ENCODE measurements around the gene SLC16A5.

SLC16A5 gene

GRCh38 chr17:75138519-75138918 is 50.8 kb downstream of the SLC16A5 start:
- Histone ChIP-seq H3K9ac (ENCODE audit: low read length) (no peak overlapping the region), H3K4me2 (ENCODE audit: low read length) (no peak overlapping the region), H2AFZ (ENCODE audit: low read length) (no peak overlapping the region), H3K9me2 (ENCODE audit: low read depth, low read length) (no peaks in the 10 kb centered on the region), H3K4me1 (ENCODE audit: insufficient read depth, low read length, severe bottlenecking) (peaks cover 4% of the 10 kb centered on the region), H3K27ac (ENCODE audit: low read depth, low read length, poor library complexity, severe bottlenecking) (no peak overlapping the region), H4K20me1 (ENCODE audit: insufficient read depth, low read length) (no peaks in the 10 kb centered on the region), H3K27me3 (ENCODE audit: insufficient read depth, low read length) (no peaks in the 10 kb centered on the region), H3K4me3 (ENCODE audit: low read depth, low read length, poor library complexity, severe bottlenecking) (no peak overlapping the region), H3K9me3 (ENCODE audit: low read length) (no peaks in the 10 kb centered on the region), H3K79me2 (ENCODE audit: insufficient read depth, low read length) (no peaks in the 10 kb centered on the region), H3K36me3 (ENCODE audit: insufficient read depth, low read length) (peaks cover 83% of the 10 kb centered on the region), H3F3A (ENCODE audit: insufficient read depth, low read length) (peaks cover 12% of the 10 kb centered on the region)
- no peak for TF ChIP-seq EZH2 (IDR thresholded peaks at IDR 0.05; ENCODE audit: borderline replicate concordance, low read length)
- TF ChIP-seq CTCF (IDR thresholded peaks at IDR 0.05; ENCODE audit: low read length) = no peak

- Histone ChIP-seq H3F3A (ENCODE audit: insufficient read depth, low read length) (no peaks in the 10 kb centered on the region), H3K9me3 (ENCODE audit: low read length) (no peaks in the 10 kb centered on the region), H3K27ac (ENCODE audit: low read depth, low read length, poor library complexity, severe bottlenecking) (no peak overlapping the region), H3K4me2 (ENCODE audit: low read length) (no peak overlapping the region), H3K79me2 (ENCODE audit: insufficient read depth, low read length) (no peaks in the 10 kb centered on the region), H3K9ac (ENCODE audit: low read length) (no peak overlapping the region), H2AFZ (ENCODE audit: low read length) (no peak overlapping the region), H3K27me3 (ENCODE audit: insufficient read depth, low read length) (no peaks in the 10 kb centered on the region), H3K9me2 (ENCODE audit: low read depth, low read length) (no peaks in the 10 kb centered on the region), H3K4me3 (ENCODE audit: low read depth, low read length, poor library complexity, severe bottlenecking) (no peak overlapping the region), H3K36me3 (ENCODE audit: insufficient read depth, low read length) (peaks cover 93% of the 10 kb centered on the region), H4K20me1 (ENCODE audit: insufficient read depth, low read length) (no peaks in the 10 kb centered on the region), H3K4me1 (ENCODE audit: insufficient read depth, low read length, severe bottlenecking) (peaks cover 4% of the 10 kb centered on the region)
- TF ChIP-seq CTCF (IDR thresholded peaks at IDR 0.05; ENCODE audit: low read length) (no peak), EZH2 (IDR thresholded peaks at IDR 0.05; ENCODE audit: borderline replicate concordance, low read length) (no peak)
These were observed 54.6 kb downstream of the SLC16A5 start for GRCh38 chr17:75142236-75142971.

- Histone ChIP-seq H3K9me3 (ENCODE audit: low read length) (no peaks in the 10 kb centered on the region), H3K27ac (ENCODE audit: low read depth, low read length, poor library complexity, severe bottlenecking) (no peak overlapping the region), H3K36me3 (ENCODE audit: insufficient read depth, low read length) (peaks cover 96% of the 10 kb centered on the region), H3K9ac (ENCODE audit: low read length) (no peak overlapping the region), H3K4me3 (ENCODE audit: low read depth, low read length, poor library complexity, severe bottlenecking) (no peak overlapping the region), H3K79me2 (ENCODE audit: insufficient read depth, low read length) (peaks cover 14% of the 10 kb centered on the region), H3K4me1 (ENCODE audit: insufficient read depth, low read length, severe bottlenecking) (peaks cover 4% of the 10 kb centered on the region), H3F3A (ENCODE audit: insufficient read depth, low read length) (no peaks in the 10 kb centered on the region), H3K4me2 (ENCODE audit: low read length) (no peak overlapping the region), H3K27me3 (ENCODE audit: insufficient read depth, low read length) (no peaks in the 10 kb centered on the region), H2AFZ (ENCODE audit: low read length) (no peak overlapping the region), H3K9me2 (ENCODE audit: low read depth, low read length) (no peaks in the 10 kb centered on the region), H4K20me1 (ENCODE audit: insufficient read depth, low read length) (no peaks in the 10 kb centered on the region)
- TF ChIP-seq CTCF (IDR thresholded peaks at IDR 0.05; ENCODE audit: low read length) (no peak), EZH2 (IDR thresholded peaks at IDR 0.05; ENCODE audit: borderline replicate concordance, low read length) (no peak)
These were observed 57.2 kb downstream of the SLC16A5 start for GRCh38 chr17:75144816-75145512.
